Ramos (cell line): Measurements from ENCODE around the gene CDK4.

Experiments used
- in situ Hi-C: fragments of 300-500 bp; cut with MboI; formaldehyde crosslinking; loops from one replicate; pipeline ENCODE4 v1.14.3; 2022; ENCODE audit warnings: low sequenced_read_pairs; ENCODE audit not compliant: unreplicated experiment

Gene CDK4

DNA sequence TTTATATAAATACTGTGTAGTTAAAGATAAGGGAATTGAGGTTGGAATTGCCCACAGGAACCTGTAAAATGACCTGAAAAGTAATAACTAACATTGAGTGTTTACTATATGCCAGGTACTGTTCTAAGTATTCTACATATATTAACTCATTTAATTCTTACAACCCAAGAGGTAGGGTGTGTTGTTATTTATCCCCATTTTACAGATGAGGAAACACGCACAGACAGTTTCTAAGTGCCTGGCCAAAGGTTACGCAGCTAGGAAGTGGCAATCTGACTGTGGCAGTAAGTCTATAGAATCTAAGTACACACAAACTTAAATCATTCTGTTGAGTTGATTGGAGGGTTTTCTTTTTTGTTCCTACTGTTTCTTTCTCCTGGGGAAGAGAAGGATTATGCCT lies 8.3 kb downstream of the CDK4 start:
- in situ Hi-C loops = no loop called here

DNA sequence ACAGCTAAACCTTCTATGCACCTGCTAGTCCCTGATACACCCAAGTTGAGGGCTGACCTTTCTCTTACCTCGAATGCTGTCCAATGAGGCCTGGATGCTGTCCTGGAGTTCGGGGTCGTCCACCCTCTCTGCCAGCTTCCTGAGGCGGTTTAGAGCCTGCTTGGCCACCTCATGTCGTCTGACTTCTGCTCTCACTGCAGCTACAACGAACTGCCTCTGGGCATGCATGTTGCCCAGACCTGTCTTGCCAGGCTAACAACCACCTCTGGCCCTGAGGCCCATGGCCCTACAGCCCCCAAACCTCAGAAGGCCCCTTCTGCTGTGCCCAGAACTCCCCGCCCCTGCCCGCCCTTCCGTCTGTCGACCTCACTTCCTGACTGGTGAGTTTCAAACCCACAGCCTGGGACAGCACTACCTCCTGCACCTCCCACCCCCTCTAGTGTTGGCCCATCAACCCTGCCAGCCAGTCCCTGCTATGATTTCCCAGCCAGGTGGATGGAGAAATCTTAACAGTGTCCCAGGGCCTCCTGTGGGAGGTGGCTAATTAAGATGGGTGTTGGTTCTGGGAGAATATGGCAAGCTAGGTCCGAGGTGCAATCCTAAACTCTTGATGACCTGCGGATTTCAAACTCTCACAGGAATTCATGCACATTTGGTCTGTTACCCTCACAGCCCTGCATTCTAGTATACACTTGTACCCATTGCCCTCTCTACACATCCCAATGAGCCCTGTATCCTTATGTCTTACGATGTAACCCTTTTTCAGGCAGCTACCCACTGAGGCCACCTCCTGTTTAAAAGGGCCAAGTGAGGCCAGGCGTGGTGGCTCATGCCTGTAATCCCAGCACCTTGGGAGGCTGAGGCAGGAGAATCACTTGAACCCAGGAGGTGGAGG lies 10.0 kb downstream of the CDK4 start:
- in situ Hi-C loops = no loop called here

GRCh38 chr12:57741413-57741789 lies 10.7 kb downstream of the CDK4 start:
- in situ Hi-C loops = no loop called here

- in situ Hi-C loops = no loop called here
Observed at GRCh38 chr12:57740656-57741412, 11.3 kb downstream of the CDK4 start.

GRCh38 chr12:57739914-57740538 lies 12.1 kb downstream of the CDK4 start:
- in situ Hi-C loops = no loop called here

GRCh38 chr12:57739387-57739786 lies 12.7 kb downstream of the CDK4 start:
- in situ Hi-C loops = no loop called here

DNA sequence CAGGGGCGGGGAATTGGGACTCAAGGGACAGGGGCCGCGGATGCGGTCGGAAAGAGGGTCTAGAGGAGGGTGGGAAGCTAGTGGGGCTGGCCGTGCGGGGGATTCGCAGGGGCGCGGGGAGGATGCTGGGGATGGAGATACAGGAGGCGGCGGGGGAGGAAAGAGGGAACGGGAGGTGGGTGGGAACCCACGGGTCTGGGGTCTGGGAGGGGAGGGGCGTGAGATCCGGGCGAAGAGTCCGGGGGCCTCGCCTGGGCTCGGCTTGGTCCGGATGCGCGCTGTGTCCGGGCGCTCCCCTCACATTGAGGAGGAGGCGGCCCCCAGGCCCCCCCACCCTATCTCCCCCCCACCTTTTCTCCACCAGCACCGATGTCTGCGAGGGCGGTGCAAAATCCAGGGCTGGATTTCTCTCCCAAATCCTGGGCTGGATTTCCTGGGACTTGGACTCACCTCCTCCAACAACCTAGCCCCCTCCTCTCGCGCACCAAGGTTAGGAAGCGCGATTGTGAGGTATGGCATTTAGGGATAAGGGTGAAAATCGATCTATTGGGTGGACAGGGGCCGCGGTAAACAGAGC lies 13.4 kb downstream of the CDK4 start, which contains the start of gene AGAP2:
Gene AGAP2 (minus strand): TSS at position 82 of the 577 bp plus-strand sequence. CDS start 496 bp downstream, outside the sequence.
- in situ Hi-C loops = no loop called here

DNA sequence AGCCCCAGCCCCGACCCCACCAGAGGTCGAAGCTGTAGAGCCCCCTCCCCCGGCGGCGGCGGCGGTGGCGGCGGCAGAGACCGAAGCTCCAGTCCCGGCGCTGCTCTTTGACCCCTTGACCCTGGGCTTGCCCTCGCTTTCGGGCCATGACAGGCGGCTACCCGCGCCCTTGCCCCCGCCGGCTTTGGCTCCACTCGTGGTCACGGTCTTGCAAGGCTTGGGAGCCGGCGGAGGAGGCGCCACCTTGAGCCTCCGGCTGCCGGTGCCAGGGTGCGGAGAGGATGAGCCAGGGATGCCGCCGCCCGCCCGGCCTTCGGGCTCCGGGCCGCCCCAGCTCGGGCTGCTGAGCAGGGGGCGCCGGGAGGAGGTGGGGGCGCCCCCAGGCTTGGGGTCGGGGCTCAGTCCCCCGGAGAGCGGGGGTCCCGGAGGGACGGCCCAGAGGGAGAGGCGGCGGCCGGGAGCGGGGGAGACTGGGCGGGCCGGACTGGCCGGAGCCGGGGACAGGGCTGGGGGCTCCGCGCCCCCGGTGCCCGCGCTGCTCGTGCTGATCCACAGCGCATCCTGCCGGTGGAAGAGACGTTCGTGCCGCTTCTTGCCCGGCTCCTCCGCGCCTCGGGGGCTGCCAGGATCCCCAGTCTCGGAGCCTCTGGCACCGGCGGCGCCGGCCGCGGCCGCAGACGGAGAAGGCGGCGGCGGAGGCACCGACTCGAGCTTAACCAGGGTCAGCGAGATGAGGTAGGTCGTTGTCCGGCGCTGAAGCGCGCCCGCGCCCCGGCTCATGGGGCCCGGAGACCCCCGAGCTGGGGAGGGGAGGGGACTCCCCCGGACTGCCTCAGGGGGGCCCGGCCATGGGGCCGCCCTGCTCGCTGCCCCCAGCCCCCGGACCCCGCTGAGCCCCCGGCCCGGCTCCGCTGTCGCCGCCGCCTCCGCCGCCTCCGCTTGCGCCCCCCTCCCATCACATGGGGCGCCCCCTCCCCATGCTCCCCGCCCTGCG lies 14.3 kb downstream of the CDK4 start:
- in situ Hi-C loops = no loop called here

DNA sequence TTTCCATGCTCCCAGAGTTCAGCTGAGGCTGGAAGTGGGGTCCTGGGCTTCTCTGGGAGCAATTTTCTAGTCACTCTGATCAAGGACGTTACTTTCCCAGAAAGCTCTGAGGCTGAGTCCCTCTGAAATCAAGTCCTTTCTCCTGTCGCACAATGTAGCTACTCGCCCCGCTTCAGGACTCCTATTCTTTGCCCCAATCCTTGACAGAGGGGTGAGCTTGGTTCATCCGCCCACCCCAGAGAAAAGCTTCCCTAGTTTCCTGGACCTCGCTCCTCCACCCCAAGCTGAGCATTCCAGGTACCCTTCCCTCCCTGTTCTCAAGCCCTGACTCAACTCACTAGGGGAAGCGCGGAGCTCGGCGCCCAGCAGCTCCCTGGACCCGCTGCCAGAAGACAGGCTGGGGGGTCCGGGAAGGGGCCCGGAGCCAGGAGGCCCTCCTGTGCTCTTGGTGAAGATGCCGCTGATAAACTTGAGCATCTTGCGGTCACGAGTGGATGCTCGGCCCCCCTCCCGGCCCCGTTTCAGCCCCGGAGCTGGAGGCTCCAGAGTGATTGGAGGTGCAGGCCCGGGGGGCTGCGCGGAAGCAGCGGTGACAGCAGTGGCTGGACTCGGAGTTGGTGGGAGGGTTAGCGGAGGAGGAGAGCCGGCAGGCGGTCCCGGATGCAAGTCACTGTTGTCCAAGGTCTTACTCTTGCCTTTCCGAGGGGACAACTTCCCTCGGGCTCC lies 15.2 kb downstream of the CDK4 start:
- in situ Hi-C loops = no loop called here

GRCh38 chr12:57735952-57736740 lies 16.0 kb downstream of the CDK4 start:
- in situ Hi-C loops = no loop called here

DNA sequence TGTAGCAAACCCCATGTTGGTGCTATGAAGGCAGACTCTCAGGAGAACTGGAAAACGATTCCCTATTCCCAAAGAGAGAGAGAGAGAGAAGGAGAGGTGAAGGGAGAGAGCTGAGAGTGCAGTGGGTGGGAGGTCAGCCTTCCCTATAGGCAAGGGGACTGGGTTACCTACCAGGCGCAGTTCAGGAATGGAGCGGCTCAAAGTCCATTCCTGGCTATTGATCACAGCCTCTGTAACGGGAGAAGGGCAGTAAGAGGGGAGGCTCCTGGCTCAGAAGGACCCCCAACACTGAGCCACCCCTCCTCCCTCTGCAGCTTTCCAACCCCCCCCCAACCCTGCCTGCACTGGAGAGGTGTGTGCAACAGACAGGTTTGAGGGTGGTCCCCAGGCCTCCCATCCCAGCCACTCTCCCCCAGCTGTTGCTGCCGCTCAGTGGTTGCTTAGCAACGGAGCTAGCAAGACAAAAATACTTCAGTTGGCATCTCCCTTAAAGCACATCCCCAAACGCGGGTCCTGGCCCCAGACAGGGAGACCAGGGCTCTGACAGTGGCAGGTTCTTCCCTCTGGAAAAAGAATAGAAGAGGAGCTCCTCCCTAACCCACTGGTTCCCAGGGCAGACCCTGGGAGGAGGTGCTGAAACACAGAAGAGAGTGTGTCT lies 16.8 kb downstream of the CDK4 start:
- in situ Hi-C loops = no loop called here

DNA sequence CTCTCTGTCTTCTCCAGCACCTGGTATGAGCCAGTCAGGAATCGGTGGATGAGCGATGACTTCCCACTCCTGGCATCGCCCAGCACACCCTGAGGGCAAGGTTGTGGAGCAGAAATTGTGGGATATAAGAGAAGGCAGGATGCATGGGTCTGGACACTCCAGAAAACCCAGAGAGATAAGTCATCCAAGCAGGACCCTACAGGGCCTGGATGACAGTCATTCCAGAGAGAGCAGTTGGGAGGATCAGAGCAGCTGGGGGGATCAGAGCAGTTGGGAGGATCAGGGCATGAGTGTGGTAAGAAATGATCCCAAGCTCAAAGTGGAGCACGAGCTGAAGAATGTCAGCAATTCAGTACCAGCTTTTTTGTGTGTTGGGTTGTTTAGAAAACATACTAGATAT lies 17.5 kb downstream of the CDK4 start:
- in situ Hi-C loops = no loop called here

GRCh38 chr12:57733928-57734327 lies 18.2 kb downstream of the CDK4 start:
- in situ Hi-C loops = no loop called here

DNA sequence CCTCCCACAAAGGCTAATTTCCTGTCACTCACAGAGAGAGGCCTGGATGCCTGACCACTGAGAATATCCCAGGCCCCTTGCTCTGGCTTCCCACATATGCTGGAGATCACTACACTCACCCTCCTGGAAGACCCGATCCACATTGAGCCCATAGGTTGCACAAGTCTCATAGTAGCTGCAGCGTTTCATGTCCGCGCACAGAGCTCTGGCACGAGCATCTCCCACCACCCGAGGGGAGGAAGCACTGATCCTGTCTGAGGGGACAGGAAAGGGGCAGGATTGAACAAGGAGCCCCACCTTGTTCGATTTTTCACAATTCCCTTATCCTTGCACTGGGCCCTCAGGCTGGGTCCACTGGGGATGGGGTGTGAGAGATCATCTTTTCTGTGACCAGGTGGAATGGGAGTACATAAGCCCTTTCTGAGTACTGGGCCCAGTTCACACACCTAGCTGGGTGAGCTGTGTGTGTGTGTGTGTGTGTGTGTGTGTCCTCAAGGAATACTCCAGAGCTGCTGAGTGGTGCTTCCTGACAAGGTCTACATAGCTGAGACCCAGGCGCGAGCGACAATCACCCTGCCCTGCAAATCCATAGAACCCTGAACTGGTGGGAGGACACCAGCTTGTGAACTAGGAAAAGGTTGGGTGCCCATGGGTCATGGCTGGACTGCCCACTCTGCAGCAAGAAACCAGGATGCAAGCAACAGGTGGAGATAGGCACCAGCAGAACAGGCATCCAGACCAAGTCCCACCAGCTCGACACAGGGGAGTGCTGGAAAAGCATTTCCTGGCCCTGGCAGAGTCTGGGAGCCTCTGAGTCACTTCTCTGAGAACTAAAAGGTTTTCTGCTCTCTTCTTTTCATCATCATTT lies 19.1 kb downstream of the CDK4 start:
- in situ Hi-C loops = no loop called here

DNA sequence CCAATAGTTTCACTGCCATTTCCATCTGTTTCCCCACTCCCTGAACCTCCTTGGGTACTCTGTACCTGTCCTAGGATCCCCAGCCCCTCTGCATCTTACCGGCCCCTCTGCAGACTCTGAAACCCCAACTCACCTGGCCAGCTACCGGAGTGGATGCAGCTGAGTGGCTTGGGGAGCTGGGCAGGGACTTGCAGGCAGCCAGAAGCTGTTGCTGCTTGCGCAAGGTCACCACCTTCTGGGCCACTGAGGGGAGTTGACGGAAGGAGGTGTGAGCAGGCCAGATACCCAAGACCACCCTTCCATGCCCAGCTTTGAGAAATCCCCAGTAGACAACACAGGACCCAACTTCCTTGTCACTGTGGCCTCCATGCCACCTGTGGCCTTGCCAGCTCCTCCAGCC lies 19.8 kb downstream of the CDK4 start:
- in situ Hi-C loops = no loop called here

DNA sequence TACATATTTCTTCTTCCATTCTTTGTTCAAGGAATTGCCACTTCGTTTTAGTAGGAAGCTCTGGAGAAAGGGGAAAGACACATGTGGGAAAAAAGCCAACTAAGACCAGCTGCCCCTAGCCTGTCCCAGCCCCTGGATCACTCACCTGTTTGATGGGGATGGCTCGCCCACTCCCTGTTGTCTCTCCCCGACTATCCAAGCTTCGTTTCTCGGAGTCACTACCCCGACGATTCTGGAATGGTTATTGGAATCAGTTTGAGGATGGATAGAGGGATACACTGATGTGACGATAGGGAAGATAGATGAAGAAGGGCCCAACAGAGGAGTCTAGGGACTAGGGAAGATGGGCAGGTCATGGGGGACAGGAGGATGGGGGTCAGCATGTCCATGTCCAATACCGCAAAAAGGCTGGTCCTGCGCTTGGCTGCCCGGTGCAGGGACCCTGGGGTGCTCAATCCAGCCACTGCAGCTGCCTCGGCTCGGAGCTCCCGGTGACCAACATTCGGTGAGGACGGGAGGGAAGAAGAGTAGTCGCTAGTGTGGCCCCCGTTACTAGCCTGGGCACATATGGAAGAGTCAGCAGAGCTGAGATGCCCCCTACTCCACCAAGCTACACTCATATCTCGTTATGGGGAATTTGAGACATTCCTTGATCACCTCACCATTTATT lies 20.6 kb downstream of the CDK4 start:
- in situ Hi-C loops = no loop called here
